ENCODE data around the gene DLG1.
A peak's percentile ranks its signal among the peaks of the same experiment; 100 is the strongest.

DLG1 gene

DNA sequence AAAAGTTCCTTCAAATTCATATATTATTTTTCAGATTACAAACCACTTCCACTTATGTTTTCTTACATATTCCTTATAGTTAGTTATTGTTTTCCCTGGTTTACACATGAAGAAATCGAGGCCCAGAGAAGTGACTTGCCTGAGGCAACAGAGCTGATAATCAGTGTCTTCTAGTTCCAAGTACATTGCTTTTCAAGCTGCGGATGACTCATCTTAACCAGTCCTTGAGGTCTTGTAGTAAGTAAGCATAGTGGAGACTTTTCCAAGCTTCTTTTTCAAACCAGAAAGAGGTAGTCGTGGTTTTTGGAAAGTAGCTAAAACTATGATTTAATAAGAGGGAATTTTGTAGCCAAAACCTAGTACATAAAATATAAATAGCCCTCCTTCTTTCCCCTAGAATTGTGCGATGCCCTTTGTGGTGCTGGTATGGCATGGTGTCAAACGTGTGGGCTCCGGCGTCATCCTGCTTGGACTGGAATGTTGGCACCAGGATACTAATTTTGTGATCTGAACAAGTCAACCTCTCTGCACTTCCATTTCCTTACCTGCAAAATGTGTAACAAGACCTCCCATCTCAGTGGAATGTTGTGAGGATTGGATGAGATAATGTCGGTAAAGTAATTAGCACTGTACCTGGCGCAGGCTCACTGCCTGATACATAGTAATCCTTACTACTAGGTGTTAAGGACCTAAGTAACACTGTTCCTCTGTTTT, 19.0 kb upstream of the DLG1 start:
- DNase-seq: no peak

DNA sequence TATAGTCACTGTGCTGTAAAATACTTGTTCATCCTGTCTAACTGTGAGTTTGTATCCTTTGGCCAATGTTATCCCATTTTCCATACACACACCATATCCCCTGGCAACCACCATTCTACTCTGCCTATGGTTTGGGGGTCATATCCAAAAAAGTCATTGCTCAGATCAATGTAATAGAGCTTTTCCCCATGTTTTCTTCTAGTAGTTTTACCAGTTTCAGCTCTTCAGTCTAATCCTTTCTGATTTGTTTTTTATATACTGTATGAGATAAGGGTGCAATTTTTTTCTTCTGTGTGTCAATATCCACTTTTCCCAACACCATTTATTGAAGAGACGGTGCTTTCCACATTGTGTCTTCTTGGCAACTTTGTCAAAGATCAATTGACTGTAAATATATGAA, 14.0 kb upstream of the DLG1 start:
- no peak for DNase-seq

DNA sequence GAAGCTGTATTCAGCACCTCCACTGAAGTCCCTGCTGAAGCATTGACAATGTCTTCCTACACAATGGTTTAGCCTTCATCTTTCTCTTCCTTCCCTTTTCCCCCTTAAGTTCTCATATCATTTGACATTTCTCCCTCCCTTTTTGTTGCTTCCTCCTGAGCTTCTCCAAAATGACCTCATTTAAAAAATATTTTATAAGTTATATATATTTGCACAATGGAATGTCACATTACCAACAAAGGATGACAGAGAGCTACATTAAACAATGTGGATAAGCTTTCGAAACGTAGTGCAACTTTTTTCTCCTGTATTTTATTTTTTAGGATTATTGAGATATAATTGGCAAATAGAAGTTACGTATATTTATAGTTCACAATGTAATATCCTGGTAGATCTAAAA, 13.2 kb upstream of the DLG1 start:
- DNase-seq: no peak

DNA sequence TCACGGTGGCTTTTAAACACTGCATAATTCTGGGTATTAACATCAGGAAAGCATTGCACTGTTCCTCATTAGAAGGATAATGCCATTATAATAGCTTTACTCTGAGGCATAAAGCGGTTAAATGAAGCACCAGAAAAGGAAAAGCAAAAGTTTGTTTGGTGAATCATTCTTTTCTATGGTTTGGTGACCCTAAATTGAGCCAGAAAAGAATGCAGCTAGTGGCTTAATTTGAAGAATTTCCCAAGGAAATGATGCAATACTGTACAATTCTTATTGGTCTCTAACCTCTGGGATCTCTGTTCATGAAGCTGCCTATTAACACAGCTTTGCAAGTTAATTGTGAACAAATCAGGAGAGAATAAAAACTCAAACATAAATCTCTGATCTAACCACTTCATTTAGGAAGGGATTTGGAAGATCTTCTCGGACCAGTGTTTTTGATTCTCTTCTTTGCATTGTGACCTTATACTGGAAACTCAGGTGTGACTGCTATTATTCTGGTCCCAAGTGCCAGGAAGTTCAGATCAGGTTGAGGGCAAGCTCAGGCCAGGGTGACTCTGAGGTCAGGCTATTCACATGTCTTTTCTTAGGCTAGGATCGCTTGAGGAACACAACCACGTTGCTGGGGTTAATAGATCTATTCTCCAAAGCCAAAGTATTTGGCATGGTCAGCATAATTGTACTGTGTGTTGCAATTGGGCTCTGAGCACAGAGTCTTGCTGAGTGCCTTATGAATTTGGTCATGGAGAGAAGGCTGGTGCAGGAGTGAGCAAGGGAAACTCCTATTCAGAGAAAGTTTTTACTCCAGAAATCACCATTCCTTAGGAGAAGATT, 11.3 kb upstream of the DLG1 start:
- no peak for DNase-seq

DNA sequence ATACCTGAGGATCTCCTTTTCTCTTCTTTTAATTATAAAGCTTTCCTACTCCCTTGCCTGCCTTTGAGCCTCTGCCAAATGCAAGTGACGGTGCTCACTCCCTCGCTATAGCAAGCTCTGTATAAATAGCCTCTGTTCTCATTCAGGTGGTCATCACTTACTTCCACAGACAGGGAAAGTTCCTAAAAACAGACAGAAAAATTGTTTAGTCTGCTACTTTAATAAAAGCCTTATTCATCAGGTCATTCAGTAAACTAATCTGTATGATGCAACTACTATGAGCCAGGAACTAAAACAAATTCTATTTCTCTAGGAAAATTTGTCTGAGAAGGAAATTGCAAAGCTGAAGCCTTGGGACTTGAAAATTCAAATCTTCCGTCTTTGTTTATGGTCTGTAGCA, 10.2 kb upstream of the DLG1 start:
- no peak for DNase-seq

DNA sequence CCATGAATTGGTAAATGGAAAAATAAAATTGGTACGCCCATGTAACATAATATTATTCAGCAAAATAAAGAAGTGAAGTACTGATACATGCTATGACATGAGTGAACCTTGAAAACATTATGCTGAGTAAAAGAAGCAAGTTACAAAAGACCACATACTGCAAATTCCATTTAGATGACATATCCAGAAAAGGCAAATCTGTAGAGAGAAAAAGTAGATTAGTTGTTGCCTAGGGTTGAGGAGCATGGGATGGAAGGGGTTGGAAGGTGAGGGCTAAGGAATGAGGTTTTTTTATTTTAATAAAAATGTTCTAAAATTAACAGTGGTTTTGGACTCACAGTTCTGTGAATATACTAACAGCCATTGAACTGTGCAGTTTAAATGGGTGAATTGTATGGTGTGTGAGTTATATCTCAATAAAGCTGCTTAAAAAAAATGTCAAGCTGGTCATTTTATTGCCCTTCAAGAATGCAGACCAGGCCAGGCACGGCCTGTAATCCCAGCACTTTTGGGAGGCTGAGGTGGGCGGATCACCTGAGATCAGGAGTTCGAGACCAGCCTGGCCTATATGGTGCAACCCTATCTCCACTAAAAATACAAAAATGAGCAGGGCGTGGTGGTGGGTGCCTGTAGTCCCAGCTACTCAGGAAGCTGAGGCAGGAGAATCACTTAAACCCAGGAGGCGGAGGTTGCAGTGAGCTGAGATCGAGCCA, 8.1 kb upstream of the DLG1 start:
- DNase-seq: no peak

DNA sequence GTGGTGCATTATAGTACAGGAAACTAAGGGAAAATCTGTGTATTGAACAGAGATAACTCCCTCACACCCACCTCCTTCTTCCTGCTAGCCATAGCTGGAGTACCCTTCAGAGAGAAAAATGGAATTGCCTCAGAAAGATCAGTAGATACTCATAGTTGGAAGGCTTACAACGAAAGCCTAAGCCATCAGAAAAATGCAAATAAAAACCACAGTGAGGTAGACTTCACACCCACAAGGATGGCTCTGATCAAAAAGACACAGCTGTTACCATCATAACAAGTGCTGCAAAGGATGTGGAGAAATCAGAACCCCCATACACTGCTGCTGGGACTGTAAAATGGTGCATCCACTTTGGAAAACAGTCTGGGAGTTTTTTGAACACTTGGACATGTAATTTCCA, 7.4 kb upstream of the DLG1 start:
- no peak for DNase-seq

DNA sequence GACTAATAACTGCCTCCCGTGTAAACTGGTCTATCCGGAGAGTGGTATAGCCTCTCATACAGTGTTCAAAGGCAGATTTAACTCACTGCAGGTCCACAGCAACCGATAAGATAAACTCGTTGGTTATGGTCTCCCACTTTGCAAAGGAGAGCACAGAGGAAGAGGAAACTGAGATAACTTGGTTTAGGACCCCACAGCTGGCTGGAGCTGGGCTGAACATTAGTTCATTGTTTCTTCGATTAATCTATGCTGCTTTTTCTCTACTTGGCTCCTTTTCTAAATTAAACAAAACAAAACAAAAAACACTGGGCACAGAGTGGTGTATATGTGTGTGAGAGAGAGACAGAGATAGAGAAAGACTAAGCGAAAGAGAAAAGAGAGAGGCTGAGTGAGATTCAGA, 5.0 kb upstream of the DLG1 start:
- no peak for DNase-seq

DNA sequence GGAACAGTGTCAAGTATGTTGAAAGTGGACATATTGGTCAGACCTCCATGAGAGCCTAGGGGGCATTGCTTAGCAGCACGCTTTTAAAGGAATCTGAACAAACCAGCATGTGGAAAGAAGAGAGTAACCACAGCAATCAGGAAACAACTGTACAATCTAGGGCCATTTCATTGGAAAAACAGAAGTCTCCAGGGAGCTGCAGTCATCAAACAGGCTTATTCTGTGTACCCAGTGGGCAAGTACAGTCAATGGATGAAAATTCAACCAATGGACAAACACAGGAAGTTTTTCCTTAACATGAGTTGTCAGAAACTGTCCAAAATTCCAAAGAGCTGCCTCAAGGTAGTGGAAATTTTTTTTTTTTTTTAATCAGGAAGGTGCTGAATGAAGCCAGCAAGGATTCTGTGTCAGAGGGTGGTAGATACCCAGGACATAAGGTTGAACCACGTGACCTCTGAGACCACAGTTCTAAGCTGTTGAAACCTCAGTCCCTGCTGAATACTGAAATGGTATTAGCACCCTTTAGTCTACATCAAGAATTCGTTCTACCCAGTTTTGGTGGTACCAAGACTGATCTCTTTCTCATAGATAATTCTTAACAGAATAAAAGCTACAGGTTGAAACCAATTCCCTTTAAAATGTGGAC, 4.4 kb upstream of the DLG1 start:
- DNase-seq: no peak

DNA sequence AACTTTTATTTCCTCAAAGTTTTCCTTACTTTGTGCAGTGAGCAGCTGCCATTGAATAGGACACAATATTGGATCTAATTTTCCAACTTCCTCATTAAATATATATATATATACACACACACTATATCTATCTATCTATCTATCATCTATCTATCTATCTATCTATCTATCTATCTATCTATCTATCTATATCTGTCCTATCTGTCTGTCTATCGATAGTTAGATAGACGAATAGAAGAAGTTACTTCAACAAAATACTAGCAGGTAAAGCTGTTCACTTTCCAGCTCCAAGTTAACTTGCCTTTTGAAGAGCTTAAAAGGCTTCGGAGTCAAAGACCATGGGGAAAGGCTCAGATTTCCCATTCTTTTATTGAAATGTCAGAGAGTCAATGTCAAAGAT, 3.6 kb upstream of the DLG1 start:
- DNase-seq: no peak

DNA sequence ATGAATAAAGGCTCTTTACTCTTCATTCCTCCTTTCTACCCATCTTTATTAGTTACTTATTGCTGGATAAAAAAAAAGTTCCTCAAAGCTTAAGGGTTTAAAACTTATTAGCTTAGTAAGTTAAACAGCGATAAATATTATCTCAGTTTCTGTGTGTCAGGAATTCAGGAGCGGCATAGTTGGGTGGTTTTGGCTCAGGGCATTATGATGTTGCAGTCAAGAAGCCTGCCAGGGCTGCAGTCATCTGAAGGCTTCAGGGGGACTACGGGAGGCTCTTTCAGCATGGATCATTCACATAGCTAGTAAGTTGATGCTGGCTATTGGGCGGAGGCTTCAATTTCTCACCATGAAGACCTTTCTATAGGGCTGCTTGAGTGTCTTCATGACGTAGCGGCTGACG, 1.9 kb upstream of the DLG1 start:
- DNase-seq: no peak

DNA sequence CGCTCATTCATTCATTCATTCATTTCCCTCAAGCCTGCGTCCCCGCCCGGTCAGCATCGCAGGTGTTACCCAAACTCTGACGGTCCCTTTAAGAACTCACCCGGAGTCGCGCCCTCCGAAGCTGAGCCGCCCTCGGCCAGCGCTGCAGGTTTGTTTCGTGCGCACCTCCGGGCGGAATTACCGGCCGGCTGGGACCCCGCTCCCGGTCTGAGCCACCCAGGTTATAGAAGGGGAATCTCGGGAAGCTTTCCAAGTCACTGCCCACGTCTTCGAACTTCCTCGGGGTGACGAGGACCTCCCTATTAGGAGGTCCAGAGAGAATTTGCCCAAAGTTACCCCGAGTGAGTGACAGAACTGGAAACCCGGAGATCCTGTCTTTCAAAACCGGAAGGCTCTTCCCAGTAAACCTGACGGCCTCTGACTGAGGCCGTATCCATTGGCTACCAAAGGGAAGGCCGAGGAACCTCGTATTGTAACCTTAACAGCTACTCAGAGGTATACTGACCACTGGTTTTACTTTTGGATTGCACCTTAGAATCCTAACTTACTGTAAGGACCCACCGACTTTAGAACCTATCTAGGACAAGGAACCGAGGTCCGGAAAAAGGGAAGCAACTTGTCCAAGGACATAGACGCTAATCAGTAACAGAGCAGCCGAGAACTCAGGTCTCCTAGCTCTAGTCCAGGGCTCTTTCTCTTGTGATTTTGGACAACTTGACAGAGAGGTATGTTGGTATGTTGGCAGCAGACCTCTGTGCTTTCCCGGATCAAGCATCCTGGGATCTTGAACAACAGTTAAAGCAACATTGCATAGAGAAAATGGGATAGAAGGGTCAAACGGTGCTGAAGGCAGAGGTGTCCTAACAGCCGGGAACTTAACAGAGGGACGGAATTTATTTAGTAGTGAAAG, 788 bp upstream of the DLG1 start:
- peak; percentile 16 for DNase-seq

DNA sequence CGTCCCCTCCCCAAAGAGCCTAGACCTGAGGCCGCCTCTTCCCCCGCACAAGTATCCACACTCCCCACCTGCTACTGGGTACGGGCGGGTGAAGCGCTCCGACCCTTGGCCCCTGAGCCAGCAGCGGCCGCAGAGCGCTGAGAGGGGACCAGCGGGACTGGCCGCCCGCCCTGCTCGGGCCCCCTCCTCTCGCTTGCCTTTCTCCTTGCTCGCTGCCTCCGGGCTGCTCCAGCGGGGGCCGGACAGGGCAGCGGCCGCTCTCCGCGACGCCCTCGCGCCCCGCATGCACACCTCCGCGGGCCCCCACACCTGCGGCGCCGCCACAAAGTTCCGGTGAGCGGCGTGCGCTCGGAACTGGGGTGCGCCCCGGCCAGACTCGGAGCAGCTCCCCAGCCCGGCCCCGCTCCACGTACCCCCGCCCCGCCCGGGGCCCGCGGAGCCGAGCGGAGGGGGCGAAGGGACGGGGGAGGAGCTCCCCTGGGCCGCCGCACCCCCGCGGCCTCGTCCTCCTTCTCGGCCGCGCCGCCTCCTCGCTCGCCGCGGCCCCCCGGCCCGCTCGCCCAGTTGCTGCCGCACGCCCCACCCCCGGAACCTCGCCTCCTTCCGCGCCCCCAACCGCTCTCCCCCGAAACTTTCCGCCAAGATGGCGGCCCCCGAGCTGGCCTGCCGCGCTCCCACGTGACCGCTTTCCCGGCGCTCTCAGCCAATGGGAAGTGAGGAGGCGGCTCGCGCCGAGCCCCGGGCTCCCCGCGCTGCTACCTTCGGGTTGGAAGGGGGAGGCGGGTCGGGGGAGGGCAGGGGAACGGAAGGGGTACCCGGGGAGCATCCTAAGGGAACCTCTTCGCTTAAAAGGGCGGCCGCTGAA, 704 bp downstream of the DLG1 start:
- peak; percentile 83 for DNase-seq

DNA sequence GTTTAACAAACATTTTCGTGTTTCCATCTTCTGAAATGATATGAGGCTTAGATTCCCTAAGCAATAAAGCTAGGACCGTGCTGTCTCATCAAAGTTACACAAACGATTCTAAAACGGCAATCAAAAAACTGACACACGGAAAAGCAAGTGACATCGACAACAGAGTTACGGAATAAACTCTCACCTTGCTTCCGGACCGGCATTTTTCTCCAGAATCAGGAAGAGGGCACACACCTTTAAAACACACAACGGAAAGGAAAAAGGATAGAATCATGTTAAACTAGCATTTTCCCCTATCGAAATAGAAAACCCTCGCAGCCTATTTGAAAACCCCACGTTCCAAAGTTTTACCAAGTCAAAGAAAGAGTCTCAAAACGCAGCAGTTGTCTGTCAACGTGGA, 1.4 kb downstream of the DLG1 start:
- DNase-seq: no peak

DNA sequence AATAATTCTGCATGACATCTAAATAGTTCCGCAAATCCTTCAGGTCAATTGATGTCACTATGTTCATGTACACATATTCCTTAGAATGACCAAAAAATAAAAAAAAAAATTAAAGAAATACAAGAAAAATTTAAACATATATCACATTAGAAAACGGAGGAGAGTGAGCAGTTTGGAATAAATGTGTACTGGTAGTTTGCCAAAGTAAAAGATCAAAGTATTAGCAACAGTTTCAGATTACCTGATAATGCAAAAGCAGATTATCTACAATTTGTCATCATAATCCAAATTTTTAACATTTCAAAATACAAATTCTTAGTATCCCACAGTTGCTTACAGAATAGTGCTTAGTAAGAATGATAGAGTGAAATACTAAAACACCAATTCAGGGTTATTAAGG, 1.9 kb downstream of the DLG1 start:
- DNase-seq: no peak

DNA sequence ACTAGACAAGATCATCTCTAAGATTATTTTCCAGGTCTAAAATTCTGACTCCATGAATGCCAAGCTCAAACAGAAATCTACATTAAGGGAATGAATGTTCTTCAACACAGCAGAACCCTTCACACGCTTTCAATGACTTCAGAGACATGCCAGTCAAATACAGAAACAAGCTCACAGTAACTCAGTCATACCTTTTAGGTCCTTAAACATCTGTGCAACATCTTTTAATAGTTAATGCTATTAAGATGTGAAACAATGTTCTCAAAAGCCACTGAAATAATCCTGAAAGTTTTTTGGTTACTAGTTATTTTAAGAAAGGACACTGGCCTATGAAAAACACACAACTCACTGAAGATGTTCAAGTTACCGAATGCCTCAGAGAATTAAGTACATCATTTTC, 2.5 kb downstream of the DLG1 start:
- DNase-seq: no peak

DNA sequence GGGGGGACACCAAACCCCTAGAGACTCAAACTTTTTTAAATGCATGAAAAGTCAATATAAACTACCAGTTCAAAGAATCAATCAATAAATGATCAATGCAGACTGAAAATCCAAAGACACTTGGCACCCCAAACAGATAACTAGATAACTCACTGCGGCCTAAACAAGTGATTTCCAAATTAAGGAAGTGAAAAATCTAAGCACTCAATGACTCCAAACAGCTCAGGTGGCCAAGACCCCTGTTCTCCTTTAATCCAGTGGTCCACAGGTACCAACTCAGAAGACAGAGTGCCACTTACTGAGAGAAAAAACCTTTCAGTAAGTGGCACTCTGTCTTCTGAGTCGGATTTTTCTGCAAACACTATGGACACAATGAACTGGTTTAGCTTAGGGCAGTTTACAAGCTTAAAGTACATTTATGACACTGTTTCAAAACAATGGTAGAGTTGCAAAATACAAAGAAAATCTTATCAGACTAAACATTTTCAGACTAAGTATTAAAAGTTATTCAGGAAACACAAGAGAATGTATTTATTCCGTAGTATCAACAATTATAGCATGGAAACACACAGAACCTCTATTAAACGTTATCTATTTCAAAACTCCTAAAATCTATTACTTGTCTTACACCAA, 4.7 kb downstream of the DLG1 start:
- no peak for DNase-seq

DNA sequence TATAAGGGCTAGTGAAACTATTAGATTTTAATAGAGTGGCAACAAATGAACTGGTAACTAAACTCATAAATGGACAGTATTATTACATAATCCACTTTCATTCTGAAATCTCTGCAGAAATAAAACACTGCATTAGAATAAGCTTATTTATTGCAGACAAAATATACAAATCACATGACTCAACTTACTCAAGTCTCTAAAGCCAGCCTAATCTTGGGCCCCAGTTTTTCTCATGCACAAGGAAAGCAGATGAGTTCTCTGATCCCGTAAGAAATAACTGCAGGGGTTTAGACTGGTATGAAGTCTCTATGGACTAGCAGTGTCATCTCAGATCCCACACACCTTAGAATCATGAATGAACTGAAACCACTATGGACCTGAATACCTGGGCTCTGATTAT, 5.8 kb downstream of the DLG1 start:
- no peak for DNase-seq

DNA sequence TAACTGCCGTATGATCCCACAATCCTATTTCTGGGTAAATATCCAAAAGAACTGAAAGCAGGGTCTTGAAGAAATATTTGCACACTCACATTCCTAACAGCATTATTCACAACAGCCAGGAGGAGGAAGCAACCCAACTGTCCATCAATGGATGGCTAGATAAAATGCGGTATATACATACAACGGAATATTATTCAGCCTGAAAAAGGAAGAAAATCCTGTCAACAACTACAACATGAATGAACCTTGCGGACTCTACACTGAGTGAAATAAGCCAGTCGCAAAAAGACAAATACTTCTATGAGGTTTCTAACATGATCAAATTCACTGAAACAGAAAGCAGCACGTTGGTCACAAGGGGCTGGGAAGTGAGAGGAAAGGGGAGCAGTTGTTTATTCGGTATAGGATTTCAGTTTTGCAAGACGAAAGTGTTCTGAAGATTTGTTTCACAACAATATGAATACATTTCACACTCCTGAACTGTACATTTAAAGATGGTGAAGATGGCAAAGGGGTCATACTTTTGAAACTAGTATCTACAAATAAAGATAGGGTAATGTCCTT, 6.2 kb downstream of the DLG1 start:
- no peak for DNase-seq

DNA sequence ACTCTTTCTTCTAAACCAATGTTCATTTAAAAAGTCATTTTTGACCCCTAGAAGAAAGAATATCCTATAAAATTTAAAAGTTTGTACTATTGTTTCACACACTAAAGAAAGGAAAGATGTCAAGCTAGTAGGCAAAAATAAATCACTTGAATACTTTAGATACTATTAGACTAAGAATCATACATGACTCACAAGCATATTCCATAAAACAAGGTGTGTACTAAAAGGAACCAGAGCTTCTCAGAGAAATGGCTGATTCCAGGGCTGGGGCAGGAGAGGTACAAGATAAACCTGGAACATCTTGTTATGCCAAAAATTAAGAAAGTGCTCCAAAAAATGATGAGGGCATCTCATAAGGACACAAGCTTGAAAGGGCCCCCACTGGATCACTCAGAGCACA, 8.7 kb downstream of the DLG1 start:
- DNase-seq: no peak
